GM23338 (cell line): ENCODE data around the gene FAM13C. TPM values are rescaled to one million over a fixed set of nuclear protein-coding genes. Genes with fewer than 3 reads are reported as not detected.
A peak's percentile ranks its signal among the peaks of the same experiment; 100 is the strongest.

Experiments
- ATAC-seq: fragments of 200-7000 bp; cut with Tn5 transposase; 3 replicates; pipeline ENCODE4 v1.9.1; 2020
- DNase-seq: peaks from one replicate; pipeline ENCODE4 v3.0.0-alpha.2; 2015; ENCODE audit warnings: low spot score
- H2AFZ ChIP-seq: fragments of 200-600 bp; sonication (generic); 2 replicates; pipeline ENCODE4 v1.8.0; 2016; ENCODE audit warnings: antibody characterized with exemption, mild to moderate bottlenecking, moderate library complexity
- H3F3A ChIP-seq: fragments of 200-600 bp; sonication (generic); replicated peaks from 2 replicates; pipeline ENCODE4 v1.8.0; 2017; ENCODE audit warnings: antibody characterized with exemption, mixed run types, low read depth
- H3K27ac ChIP-seq: fragments of 200-600 bp; sonication (generic); 2 replicates; pipeline ENCODE4 v1.6.1; 2016; ENCODE audit warnings: low read depth
- H3K27me3 ChIP-seq: fragments of 200-600 bp; sonication (generic); 2 replicates; pipeline ENCODE4 v1.8.0; 2016; ENCODE audit warnings: mild to moderate bottlenecking, mixed run types, moderate library complexity; ENCODE audit not compliant: insufficient read depth
- H3K36me3 ChIP-seq: fragments of 200-600 bp; sonication (generic); 2 replicates; pipeline ENCODE4 v1.8.0; 2016; ENCODE audit warnings: mild to moderate bottlenecking; ENCODE audit not compliant: insufficient read depth
- H3K4me1 ChIP-seq: fragments of 200-600 bp; sonication (generic); 2 replicates; pipeline ENCODE4 v1.8.0; 2016; ENCODE audit warnings: mild to moderate bottlenecking, moderate library complexity; ENCODE audit not compliant: insufficient read depth
- H3K4me2 ChIP-seq: fragments of 200-600 bp; sonication (generic); 2 replicates; pipeline ENCODE4 v1.7.1; 2017; ENCODE audit warnings: mixed run types
- H3K4me3 ChIP-seq: fragments of 200-600 bp; sonication (generic); 2 replicates; pipeline ENCODE4 v1.6.1; 2016; ENCODE audit warnings: mixed run types
- H3K79me2 ChIP-seq: fragments of 200-600 bp; sonication (generic); replicated peaks from 2 replicates; pipeline ENCODE4 v1.8.0; 2017; ENCODE audit warnings: mild to moderate bottlenecking; ENCODE audit not compliant: insufficient read depth
- H3K9me2 ChIP-seq: fragments of 200-600 bp; sonication (generic); 2 replicates; pipeline ENCODE4 v1.8.0; 2017; ENCODE audit not compliant: insufficient read depth
- H4K20me1 ChIP-seq: fragments of 200-600 bp; sonication (generic); replicated peaks from 2 replicates; pipeline ENCODE4 v1.8.0; 2017; ENCODE audit warnings: mild to moderate bottlenecking; ENCODE audit not compliant: insufficient read depth
- H3K27ac Mint-ChIP-seq: 2 replicates; pipeline ENCODE4 v1.8.0; 2020; ENCODE audit warnings: inconsistent platforms, mild to moderate bottlenecking, moderate library complexity, mixed read lengths
- H3K27me3 Mint-ChIP-seq: 3 replicates; pipeline ENCODE4 v1.8.0; 2022; ENCODE audit warnings: low read depth, mild to moderate bottlenecking, moderate library complexity, mixed read lengths, inconsistent platforms; ENCODE audit not compliant: insufficient read depth, poor library complexity
- H3K36me3 Mint-ChIP-seq: 3 replicates; pipeline ENCODE4 v1.8.0; 2021; ENCODE audit warnings: low read depth, mild to moderate bottlenecking, inconsistent platforms, moderate library complexity, mixed read lengths
- H3K4me1 Mint-ChIP-seq: 3 replicates; pipeline ENCODE4 v1.8.0; 2020; ENCODE audit warnings: mild to moderate bottlenecking, inconsistent platforms, mixed read lengths
- H3K4me3 Mint-ChIP-seq: 3 replicates; pipeline ENCODE4 v1.8.0; 2021; ENCODE audit warnings: moderate library complexity, mild to moderate bottlenecking, inconsistent platforms, mixed read lengths
- H3K9me3 Mint-ChIP-seq: 3 replicates; pipeline ENCODE4 v1.8.0; 2020; ENCODE audit warnings: moderate library complexity, mild to moderate bottlenecking, inconsistent platforms, mixed read lengths
- CREB1 ChIP-seq: fragments of 250-450 bp; sonication (Bioruptor Pico); IDR thresholded peaks from 2 replicates; pipeline ENCODE4 v1.5.0; 2020; ENCODE audit warnings: low read depth, mild to moderate bottlenecking, moderate library complexity
- EZH2 ChIP-seq: fragments of 200-600 bp; sonication (generic); IDR thresholded peaks from one replicate; pipeline ENCODE4 v1.8.0; 2017; ENCODE audit warnings: antibody characterized with exemption, mild to moderate bottlenecking, low read depth; ENCODE audit not compliant: unreplicated experiment
- EZH2phosphoT487 ChIP-seq: fragments of 200-600 bp; sonication (generic); IDR thresholded peaks from one replicate; pipeline ENCODE4 v1.8.1; 2018; ENCODE audit warnings: antibody characterized with exemption; ENCODE audit not compliant: unreplicated experiment
- JUNB ChIP-seq: IDR thresholded peaks from one replicate; pipeline ENCODE4 v1.6.1; 2016; ENCODE audit warnings: antibody characterized with exemption; ENCODE audit not compliant: unreplicated experiment
- NANOG ChIP-seq: IDR thresholded peaks from 2 replicates; pipeline ENCODE4 v1.6.1; 2016; ENCODE audit warnings: antibody characterized with exemption, borderline replicate concordance
- POLR2AphosphoS5 ChIP-seq: IDR thresholded peaks from 2 replicates; pipeline ENCODE4 v1.6.1; 2016; ENCODE audit warnings: antibody characterized with exemption, low read depth
- STAT1 ChIP-seq: IDR thresholded peaks from one replicate; pipeline ENCODE4 v1.6.1; 2016; ENCODE audit warnings: antibody characterized with exemption; ENCODE audit not compliant: unreplicated experiment
- ZNF114 ChIP-seq: fragments of 250-450 bp; sonication (Bioruptor Pico); IDR thresholded peaks from 2 replicates; pipeline ENCODE4 v1.5.0; 2020; ENCODE audit warnings: mild to moderate bottlenecking, moderate library complexity
- ZNF331 ChIP-seq: fragments of 250-450 bp; sonication (Bioruptor Pico); IDR thresholded peaks from 2 replicates; pipeline ENCODE4 v1.5.0; 2020; ENCODE audit warnings: low read depth, mild to moderate bottlenecking, moderate library complexity
- polyA plus RNA-seq: library from polyadenylated mRNA; unstranded; fragments of >200 nt; fragmentation: Nextera tagmentation; extraction: Ambion mirVana; gene quantifications from 2 replicates; pipeline ENCODE4 v1.2.1, GENCODE V29; 2016
- total RNA-seq: library from RNA; depleted of rRNA; stranded (reverse); fragments of >200 nt; shearing (Covaris generic); gene quantifications from 2 replicates; pipeline ENCODE4 v1.2.3, GENCODE V29; 2014
- TF ChIP-seq, protein P1 (sequence below), 2 experiments: fragments of 200-600 bp in 1 of 2; sonication (generic) in 1 of 2; conservative IDR thresholded peaks; 2 replicates each; pipeline versions ENCODE4 v1.5.1 to v1.6.1; 2016 to 2017; ENCODE audit warnings: antibody characterized with exemption in 2 of 2, low read depth in 2 of 2, mild to moderate bottlenecking in 2 of 2, moderate library complexity in 1 of 2
- TF ChIP-seq, protein P2 (sequence below): fragments of 250-450 bp; sonication (Bioruptor Pico); IDR thresholded peaks from 2 replicates; pipeline ENCODE4 v1.5.0; 2020; ENCODE audit warnings: mild to moderate bottlenecking, moderate library complexity
- TF ChIP-seq, protein P3 (sequence below): IDR thresholded peaks from one replicate; pipeline ENCODE4 v1.6.1; 2018; ENCODE audit warnings: antibody characterized with exemption; ENCODE audit not compliant: unreplicated experiment
- TF ChIP-seq, protein P4 (sequence below): IDR thresholded peaks from 2 replicates; pipeline ENCODE4 v1.6.1; 2016; ENCODE audit warnings: antibody characterized with exemption

FAM13C gene
- total and polyA plus RNA-seq, 2 experiments from 2014 or later = 0.94 to 2.1 TPM

DNA sequence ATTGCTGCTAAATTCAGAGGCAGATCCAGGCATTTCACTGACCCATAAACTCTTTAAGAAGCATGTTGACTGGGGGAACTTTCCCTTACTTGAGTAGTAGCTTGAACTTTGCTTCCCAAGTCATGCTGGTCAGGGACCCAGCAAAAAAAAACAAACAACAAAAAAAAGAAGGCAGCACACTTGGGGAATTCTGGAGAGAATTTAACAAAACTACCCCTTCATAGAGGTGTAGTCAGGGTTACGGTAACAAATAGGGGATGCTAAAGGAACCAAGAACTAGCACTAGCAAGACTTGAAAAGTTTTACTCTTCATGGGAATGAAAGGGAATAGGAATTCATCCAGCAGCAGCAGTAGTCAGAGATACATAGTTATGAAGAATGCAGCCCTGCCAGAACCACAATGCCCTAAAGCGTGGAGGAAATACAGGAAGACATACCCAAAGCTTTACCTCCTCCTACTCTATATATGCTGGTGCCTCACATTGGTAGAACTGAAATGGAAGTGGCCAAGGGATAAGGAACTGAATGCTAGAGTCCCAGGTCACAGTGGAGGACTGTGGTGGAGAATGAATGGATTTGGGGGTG lies 118.6 kb downstream of the FAM13C start:
- Histone ChIP-seq H3K36me3 (no peaks in the 10 kb centered on the region), H3K4me3 (no peak overlapping the region), H3F3A (no peaks in the 10 kb centered on the region), H3K4me1 (no peaks in the 10 kb centered on the region), H2AFZ (no peak overlapping the region), H3K9me2 (no peaks in the 10 kb centered on the region), H3K27me3 (no peaks in the 10 kb centered on the region), H4K20me1 (no peaks in the 10 kb centered on the region), H3K79me2 (no peaks in the 10 kb centered on the region), H3K27ac (no peak overlapping the region), H3K4me2 (no peak overlapping the region)
- Mint-ChIP-seq H3K27ac (no peak overlapping the region), H3K9me3 (peaks cover 4% of the 10 kb centered on the region; the same call in 1 of the 3 replicates), H3K36me3 (0 out of 3 replicates have a peak, but pooled peaks cover 3% of the 10 kb centered on the region), H3K4me1 (peaks cover 5% of the 10 kb centered on the region; the same call in 1 of the 3 replicates), H3K27me3 (no peaks in the 10 kb centered on the region), H3K4me3 (no peak overlapping the region)
- DNase-seq = peak; percentile 4
- ATAC-seq = no peak
- TF ChIP-seq JUNB (no peak), ZNF114 (CRISPR knock-in tag) (no peak), CREB1 (CRISPR knock-in tag) (no peak), ZNF331 (CRISPR knock-in tag) (no peak), POLR2AphosphoS5 (no peak), NANOG (no peak), EZH2 (no peak), STAT1 (no peak), EZH2phosphoT487 (no peak)
- TF ChIP-seq, protein P1, sequence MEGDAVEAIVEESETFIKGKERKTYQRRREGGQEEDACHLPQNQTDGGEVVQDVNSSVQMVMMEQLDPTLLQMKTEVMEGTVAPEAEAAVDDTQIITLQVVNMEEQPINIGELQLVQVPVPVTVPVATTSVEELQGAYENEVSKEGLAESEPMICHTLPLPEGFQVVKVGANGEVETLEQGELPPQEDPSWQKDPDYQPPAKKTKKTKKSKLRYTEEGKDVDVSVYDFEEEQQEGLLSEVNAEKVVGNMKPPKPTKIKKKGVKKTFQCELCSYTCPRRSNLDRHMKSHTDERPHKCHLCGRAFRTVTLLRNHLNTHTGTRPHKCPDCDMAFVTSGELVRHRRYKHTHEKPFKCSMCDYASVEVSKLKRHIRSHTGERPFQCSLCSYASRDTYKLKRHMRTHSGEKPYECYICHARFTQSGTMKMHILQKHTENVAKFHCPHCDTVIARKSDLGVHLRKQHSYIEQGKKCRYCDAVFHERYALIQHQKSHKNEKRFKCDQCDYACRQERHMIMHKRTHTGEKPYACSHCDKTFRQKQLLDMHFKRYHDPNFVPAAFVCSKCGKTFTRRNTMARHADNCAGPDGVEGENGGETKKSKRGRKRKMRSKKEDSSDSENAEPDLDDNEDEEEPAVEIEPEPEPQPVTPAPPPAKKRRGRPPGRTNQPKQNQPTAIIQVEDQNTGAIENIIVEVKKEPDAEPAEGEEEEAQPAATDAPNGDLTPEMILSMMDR (conservative IDR thresholded peaks at IDR 0.05; ENCODE audit: low read depth in 2 of 2) = no peak
- TF ChIP-seq, protein P2, sequence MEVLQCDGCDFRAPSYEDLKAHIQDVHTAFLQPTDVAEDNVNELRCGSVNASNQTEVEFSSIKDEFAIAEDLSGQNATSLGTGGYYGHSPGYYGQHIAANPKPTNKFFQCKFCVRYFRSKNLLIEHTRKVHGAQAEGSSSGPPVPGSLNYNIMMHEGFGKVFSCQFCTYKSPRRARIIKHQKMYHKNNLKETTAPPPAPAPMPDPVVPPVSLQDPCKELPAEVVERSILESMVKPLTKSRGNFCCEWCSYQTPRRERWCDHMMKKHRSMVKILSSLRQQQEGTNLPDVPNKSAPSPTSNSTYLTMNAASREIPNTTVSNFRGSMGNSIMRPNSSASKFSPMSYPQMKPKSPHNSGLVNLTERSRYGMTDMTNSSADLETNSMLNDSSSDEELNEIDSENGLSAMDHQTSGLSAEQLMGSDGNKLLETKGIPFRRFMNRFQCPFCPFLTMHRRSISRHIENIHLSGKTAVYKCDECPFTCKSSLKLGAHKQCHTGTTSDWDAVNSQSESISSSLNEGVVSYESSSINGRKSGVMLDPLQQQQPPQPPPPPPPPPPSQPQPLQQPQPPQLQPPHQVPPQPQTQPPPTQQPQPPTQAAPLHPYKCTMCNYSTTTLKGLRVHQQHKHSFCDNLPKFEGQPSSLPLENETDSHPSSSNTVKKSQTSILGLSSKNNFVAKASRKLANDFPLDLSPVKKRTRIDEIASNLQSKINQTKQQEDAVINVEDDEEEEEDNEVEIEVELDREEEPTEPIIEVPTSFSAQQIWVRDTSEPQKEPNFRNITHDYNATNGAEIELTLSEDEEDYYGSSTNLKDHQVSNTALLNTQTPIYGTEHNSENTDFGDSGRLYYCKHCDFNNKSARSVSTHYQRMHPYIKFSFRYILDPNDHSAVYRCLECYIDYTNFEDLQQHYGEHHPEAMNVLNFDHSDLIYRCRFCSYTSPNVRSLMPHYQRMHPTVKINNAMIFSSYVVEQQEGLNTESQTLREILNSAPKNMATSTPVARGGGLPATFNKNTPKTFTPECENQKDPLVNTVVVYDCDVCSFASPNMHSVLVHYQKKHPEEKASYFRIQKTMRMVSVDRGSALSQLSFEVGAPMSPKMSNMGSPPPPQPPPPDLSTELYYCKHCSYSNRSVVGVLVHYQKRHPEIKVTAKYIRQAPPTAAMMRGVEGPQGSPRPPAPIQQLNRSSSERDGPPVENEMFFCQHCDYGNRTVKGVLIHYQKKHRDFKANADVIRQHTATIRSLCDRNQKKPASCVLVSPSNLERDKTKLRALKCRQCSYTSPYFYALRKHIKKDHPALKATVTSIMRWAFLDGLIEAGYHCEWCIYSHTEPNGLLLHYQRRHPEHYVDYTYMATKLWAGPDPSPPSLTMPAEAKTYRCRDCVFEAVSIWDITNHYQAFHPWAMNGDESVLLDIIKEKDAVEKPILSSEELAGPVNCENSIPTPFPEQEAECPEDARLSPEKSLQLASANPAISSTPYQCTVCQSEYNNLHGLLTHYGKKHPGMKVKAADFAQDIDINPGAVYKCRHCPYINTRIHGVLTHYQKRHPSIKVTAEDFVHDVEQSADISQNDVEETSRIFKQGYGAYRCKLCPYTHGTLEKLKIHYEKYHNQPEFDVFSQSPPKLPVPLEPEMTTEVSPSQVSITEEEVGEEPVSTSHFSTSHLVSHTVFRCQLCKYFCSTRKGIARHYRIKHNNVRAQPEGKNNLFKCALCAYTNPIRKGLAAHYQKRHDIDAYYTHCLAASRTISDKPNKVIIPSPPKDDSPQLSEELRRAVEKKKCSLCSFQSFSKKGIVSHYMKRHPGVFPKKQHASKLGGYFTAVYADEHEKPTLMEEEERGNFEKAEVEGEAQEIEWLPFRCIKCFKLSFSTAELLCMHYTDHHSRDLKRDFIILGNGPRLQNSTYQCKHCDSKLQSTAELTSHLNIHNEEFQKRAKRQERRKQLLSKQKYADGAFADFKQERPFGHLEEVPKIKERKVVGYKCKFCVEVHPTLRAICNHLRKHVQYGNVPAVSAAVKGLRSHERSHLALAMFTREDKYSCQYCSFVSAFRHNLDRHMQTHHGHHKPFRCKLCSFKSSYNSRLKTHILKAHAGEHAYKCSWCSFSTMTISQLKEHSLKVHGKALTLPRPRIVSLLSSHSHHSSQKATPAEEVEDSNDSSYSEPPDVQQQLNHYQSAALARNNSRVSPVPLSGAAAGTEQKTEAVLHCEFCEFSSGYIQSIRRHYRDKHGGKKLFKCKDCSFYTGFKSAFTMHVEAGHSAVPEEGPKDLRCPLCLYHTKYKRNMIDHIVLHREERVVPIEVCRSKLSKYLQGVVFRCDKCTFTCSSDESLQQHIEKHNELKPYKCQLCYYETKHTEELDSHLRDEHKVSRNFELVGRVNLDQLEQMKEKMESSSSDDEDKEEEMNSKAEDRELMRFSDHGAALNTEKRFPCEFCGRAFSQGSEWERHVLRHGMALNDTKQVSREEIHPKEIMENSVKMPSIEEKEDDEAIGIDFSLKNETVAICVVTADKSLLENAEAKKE (CRISPR knock-in tag) = no peak
- TF ChIP-seq, protein P3, sequence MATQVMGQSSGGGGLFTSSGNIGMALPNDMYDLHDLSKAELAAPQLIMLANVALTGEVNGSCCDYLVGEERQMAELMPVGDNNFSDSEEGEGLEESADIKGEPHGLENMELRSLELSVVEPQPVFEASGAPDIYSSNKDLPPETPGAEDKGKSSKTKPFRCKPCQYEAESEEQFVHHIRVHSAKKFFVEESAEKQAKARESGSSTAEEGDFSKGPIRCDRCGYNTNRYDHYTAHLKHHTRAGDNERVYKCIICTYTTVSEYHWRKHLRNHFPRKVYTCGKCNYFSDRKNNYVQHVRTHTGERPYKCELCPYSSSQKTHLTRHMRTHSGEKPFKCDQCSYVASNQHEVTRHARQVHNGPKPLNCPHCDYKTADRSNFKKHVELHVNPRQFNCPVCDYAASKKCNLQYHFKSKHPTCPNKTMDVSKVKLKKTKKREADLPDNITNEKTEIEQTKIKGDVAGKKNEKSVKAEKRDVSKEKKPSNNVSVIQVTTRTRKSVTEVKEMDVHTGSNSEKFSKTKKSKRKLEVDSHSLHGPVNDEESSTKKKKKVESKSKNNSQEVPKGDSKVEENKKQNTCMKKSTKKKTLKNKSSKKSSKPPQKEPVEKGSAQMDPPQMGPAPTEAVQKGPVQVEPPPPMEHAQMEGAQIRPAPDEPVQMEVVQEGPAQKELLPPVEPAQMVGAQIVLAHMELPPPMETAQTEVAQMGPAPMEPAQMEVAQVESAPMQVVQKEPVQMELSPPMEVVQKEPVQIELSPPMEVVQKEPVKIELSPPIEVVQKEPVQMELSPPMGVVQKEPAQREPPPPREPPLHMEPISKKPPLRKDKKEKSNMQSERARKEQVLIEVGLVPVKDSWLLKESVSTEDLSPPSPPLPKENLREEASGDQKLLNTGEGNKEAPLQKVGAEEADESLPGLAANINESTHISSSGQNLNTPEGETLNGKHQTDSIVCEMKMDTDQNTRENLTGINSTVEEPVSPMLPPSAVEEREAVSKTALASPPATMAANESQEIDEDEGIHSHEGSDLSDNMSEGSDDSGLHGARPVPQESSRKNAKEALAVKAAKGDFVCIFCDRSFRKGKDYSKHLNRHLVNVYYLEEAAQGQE = no peak
- TF ChIP-seq, protein P4, sequence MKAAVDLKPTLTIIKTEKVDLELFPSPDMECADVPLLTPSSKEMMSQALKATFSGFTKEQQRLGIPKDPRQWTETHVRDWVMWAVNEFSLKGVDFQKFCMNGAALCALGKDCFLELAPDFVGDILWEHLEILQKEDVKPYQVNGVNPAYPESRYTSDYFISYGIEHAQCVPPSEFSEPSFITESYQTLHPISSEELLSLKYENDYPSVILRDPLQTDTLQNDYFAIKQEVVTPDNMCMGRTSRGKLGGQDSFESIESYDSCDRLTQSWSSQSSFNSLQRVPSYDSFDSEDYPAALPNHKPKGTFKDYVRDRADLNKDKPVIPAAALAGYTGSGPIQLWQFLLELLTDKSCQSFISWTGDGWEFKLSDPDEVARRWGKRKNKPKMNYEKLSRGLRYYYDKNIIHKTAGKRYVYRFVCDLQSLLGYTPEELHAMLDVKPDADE = no peak
